CD4-positive, CD25-positive, alpha-beta regulatory T cell (primary cell): ENCODE measurements around the gene PLEK2. TPM values are rescaled to one million over a fixed set of nuclear protein-coding genes. Genes with fewer than 3 reads are reported as not detected.

Experiments used
- ATAC-seq, 2 donors: fragments of 150-1000 bp; cut with Tn5 transposase; one replicate each; pipeline ENCODE4 v1.10.0; 2021; ENCODE audit warnings: low read depth in 2 of 2, moderate number of reproducible peaks in 2 of 2, moderate library complexity in 1 of 2
- DNase-seq, 3 donors: peaks; one replicate each; pipeline versions ENCODE4 v3.0.0 to v3.0.0-alpha.2; 2012 to 2022; ENCODE audit warnings: mixed read lengths in 1 of 3
- H3K27ac ChIP-seq: one replicate; pipeline ENCODE4 v1.7.0; 2013; ENCODE audit warnings: mild to moderate bottlenecking, low read length; ENCODE audit not compliant: insufficient read depth, poor library complexity, severe bottlenecking
- H3K27me3 ChIP-seq: one replicate; pipeline ENCODE4 v1.7.0; 2013; ENCODE audit warnings: low read length; ENCODE audit not compliant: control insufficient read depth, insufficient read depth
- H3K36me3 ChIP-seq: one replicate; pipeline ENCODE4 v1.7.0; 2013; ENCODE audit warnings: mild to moderate bottlenecking, low read length, moderate library complexity; ENCODE audit not compliant: control insufficient read depth, insufficient read depth
- H3K4me1 ChIP-seq: 2 replicates; pipeline ENCODE4 v1.7.0; 2013; ENCODE audit warnings: mild to moderate bottlenecking, low read length; ENCODE audit not compliant: insufficient read depth, control insufficient read depth, poor library complexity, severe bottlenecking
- H3K4me3 ChIP-seq: one replicate; pipeline ENCODE4 v1.7.0; 2013; ENCODE audit warnings: low read depth, mild to moderate bottlenecking, low read length, moderate library complexity
- H3K9me3 ChIP-seq, 2 experiments: 1 replicate in 1 of 2; 2 replicates in 1 of 2; pipeline ENCODE4 v1.7.0; 2013; ENCODE audit warnings: low read length in 2 of 2, mild to moderate bottlenecking in 1 of 2, moderate library complexity in 1 of 2; ENCODE audit not compliant: control insufficient read depth in 2 of 2
- H3K27ac Mint-ChIP-seq, 3 donors: one replicate each; pipeline ENCODE4 v1.8.0; 2020 to 2022; ENCODE audit warnings: mild to moderate bottlenecking in 3 of 3, mixed read lengths in 3 of 3, moderate library complexity in 2 of 3
- H3K27me3 Mint-ChIP-seq: one replicate; pipeline ENCODE4 v1.8.0; 2022; ENCODE audit warnings: mild to moderate bottlenecking, mixed read lengths
- H3K36me3 Mint-ChIP-seq: one replicate; pipeline ENCODE4 v1.8.0; 2020; ENCODE audit warnings: mixed read lengths
- H3K4me1 Mint-ChIP-seq, 4 donors: one replicate each; pipeline ENCODE4 v1.8.0; 2020 to 2022; ENCODE audit warnings: mixed read lengths in 4 of 4, mild to moderate bottlenecking in 1 of 4
- H3K4me3 Mint-ChIP-seq, 4 donors: one replicate each; pipeline ENCODE4 v1.8.0; 2020 to 2022; ENCODE audit warnings: mild to moderate bottlenecking in 4 of 4, mixed read lengths in 4 of 4, moderate library complexity in 3 of 4
- H3K9me3 Mint-ChIP-seq, 7 donors: one replicate each; pipeline ENCODE4 v1.8.0; 2020 to 2022; ENCODE audit warnings: mixed read lengths in 7 of 7, mild to moderate bottlenecking in 3 of 7, moderate library complexity in 2 of 7
- polyA plus RNA-seq, 4 donors: library from polyadenylated mRNA; unstranded; fragments of 300-500 nt; fragmentation: Illumina TruSeq; gene quantifications; one replicate each; pipeline ENCODE4 v1.2.3, GENCODE V29; 2021
- total RNA-seq: library from RNA; stranded (reverse); gene quantifications from one replicate; pipeline ENCODE4 v1.2.3, GENCODE V29; 2022

PLEK2 gene
- total and polyA plus RNA-seq, 5 donors from 2014 or later = 0.56 TPM; not detected in 4

- H3K9me3 Mint-ChIP-seq = no peaks in the 10 kb centered on the region
- DNase-seq (no peak), ATAC-seq (no peak)
- no peak overlapping the region for H3K4me3 Mint-ChIP-seq
- peaks cover 39% of the 10 kb centered on the region for H3K36me3 Mint-ChIP-seq
- H3K4me1 ChIP-seq = no peaks in the 10 kb centered on the region
- H3K27ac ChIP-seq = no peak overlapping the region
- peaks cover 39% of the 10 kb centered on the region for H3K36me3 ChIP-seq
- no peaks in the 10 kb centered on the region for H3K27me3 Mint-ChIP-seq
- H3K4me1 Mint-ChIP-seq = peaks cover 0 to 6% (median under 1%) of the 10 kb centered on the region in 4 donors
- no peaks in the 10 kb centered on the region for H3K27me3 ChIP-seq
- no peaks in the 10 kb centered on the region for H3K9me3 ChIP-seq
- H3K27ac Mint-ChIP-seq = peak overlapping the region in 1 of 3 donors; percentile 59
- H3K4me3 ChIP-seq = no peak overlapping the region
Measured at GRCh38 chr14:67387195-67387594, 24.8 kb downstream of the PLEK2 start.

- H3K4me3 ChIP-seq = no peak overlapping the region
- peak overlapping the region in 2 of 3 donors; percentile 16 to 49 for H3K27ac Mint-ChIP-seq
Measured at GRCh38 chr14:67385618-67386017, 26.3 kb downstream of the PLEK2 start.

GRCh38 chr14:67385120-67385519 is 26.8 kb downstream of the PLEK2 start:
- Histone ChIP-seq H3K4me3 (no peak overlapping the region), H3K9me3 (no peaks in the 10 kb centered on the region), H3K27ac (no peak overlapping the region), H3K27me3 (no peaks in the 10 kb centered on the region), H3K4me1 (no peaks in the 10 kb centered on the region), H3K36me3 (peaks cover 58% of the 10 kb centered on the region)
- ATAC-seq (no peak), DNase-seq (no peak)
- Mint-ChIP-seq H3K4me3 (no peak overlapping the region), H3K27ac (peak overlapping the region in 1 of 3 donors; percentile 16), H3K36me3 (peaks cover 56% of the 10 kb centered on the region), H3K27me3 (no peaks in the 10 kb centered on the region), H3K9me3 (no peaks in the 10 kb centered on the region), H3K4me1 (peaks cover 0 to 2% (median 0%) of the 10 kb centered on the region in 4 donors)

More at GRCh38 chr14:67385618-67386017, 26.3 kb downstream of the PLEK2 start:
- ATAC-seq = no peak
- Histone ChIP-seq H3K27me3 (no peaks in the 10 kb centered on the region), H3K9me3 (no peaks in the 10 kb centered on the region), H3K36me3 (peaks cover 55% of the 10 kb centered on the region), H3K4me1 (no peaks in the 10 kb centered on the region), H3K27ac (no peak overlapping the region)
- no peaks in the 10 kb centered on the region for H3K27me3 Mint-ChIP-seq
- peaks cover 52% of the 10 kb centered on the region for H3K36me3 Mint-ChIP-seq
- DNase-seq = no peak
- H3K4me1 Mint-ChIP-seq = peaks cover 0 to 2% (median under 1%) of the 10 kb centered on the region in 4 donors
- H3K9me3 Mint-ChIP-seq = no peaks in the 10 kb centered on the region
- H3K4me3 Mint-ChIP-seq = no peak overlapping the region

- no peak for DNase-seq
- no peaks in the 10 kb centered on the region for H3K9me3 Mint-ChIP-seq
- Histone ChIP-seq H3K9me3 (no peaks in the 10 kb centered on the region), H3K4me3 (no peak overlapping the region), H3K4me1 (no peaks in the 10 kb centered on the region), H3K27me3 (no peaks in the 10 kb centered on the region), H3K27ac (no peak overlapping the region), H3K36me3 (peaks cover 93% of the 10 kb centered on the region)
- H3K36me3 Mint-ChIP-seq = peaks cover 68% of the 10 kb centered on the region
- peaks cover 14 to 27% (median 21%) of the 10 kb centered on the region in 4 donors for H3K4me1 Mint-ChIP-seq
- H3K27ac Mint-ChIP-seq = peak overlapping the region in 1 of 3 donors; percentile 42
- no peak overlapping the region for H3K4me3 Mint-ChIP-seq
- no peaks in the 10 kb centered on the region for H3K27me3 Mint-ChIP-seq
- no peak for ATAC-seq
Measured at GRCh38 chr14:67377916-67378315, 34.0 kb downstream of the PLEK2 start.

- H3K36me3 ChIP-seq = peaks cover 89% of the 10 kb centered on the region
- no peak for ATAC-seq
- Mint-ChIP-seq H3K27me3 (no peaks in the 10 kb centered on the region), H3K27ac (peak overlapping the region; percentile 39 to 49 (median 45)), H3K4me1 (peaks cover 32 to 46% (median 37%) of the 10 kb centered on the region in 4 donors), H3K36me3 (peaks cover 43% of the 10 kb centered on the region), H3K9me3 (no peaks in the 10 kb centered on the region), H3K4me3 (no peak overlapping the region)
- no peaks in the 10 kb centered on the region for H3K4me1 ChIP-seq
- H3K27ac ChIP-seq = no peak overlapping the region
- H3K4me3 ChIP-seq = no peak overlapping the region
- DNase-seq = peak in 1 of 3 donors; percentile 16
- no peaks in the 10 kb centered on the region for H3K27me3 ChIP-seq
- H3K9me3 ChIP-seq = no peaks in the 10 kb centered on the region
Measured at GRCh38 chr14:67373347-67373746, 38.6 kb downstream of the PLEK2 start.

- no peaks in the 10 kb centered on the region for H3K27me3 Mint-ChIP-seq
- Histone ChIP-seq H3K4me1 (peaks cover 4% of the 10 kb centered on the region), H3K36me3 (peaks cover 88% of the 10 kb centered on the region), H3K27me3 (no peaks in the 10 kb centered on the region), H3K9me3 (no peaks in the 10 kb centered on the region), H3K27ac (no peak overlapping the region), H3K4me3 (no peak overlapping the region)
- H3K9me3 Mint-ChIP-seq = no peaks in the 10 kb centered on the region
- H3K4me3 Mint-ChIP-seq = peak overlapping the region in 1 of 4 donors; percentile 37
- peaks cover 32 to 50% (median 37%) of the 10 kb centered on the region in 4 donors for H3K4me1 Mint-ChIP-seq
- no peak for DNase-seq
- H3K36me3 Mint-ChIP-seq = peaks cover 42% of the 10 kb centered on the region
- H3K27ac Mint-ChIP-seq = peak overlapping the region in 2 of 3 donors; percentile 22 to 64
- ATAC-seq = no peak
Measured at GRCh38 chr14:67372833-67373232, 39.1 kb downstream of the PLEK2 start.

- Mint-ChIP-seq H3K9me3 (no peaks in the 10 kb centered on the region), H3K27ac (peak overlapping the region in 2 of 3 donors; percentile 72 to 81), H3K4me1 (peaks cover 26 to 57% (median 38%) of the 10 kb centered on the region in 4 donors), H3K27me3 (no peaks in the 10 kb centered on the region), H3K4me3 (no peak overlapping the region), H3K36me3 (peaks cover 35% of the 10 kb centered on the region)
- Histone ChIP-seq H3K27me3 (no peaks in the 10 kb centered on the region), H3K4me1 (peaks cover 5% of the 10 kb centered on the region), H3K36me3 (peaks cover 83% of the 10 kb centered on the region), H3K27ac (no peak overlapping the region), H3K4me3 (no peak overlapping the region), H3K9me3 (no peaks in the 10 kb centered on the region)
- no peak for ATAC-seq
- no peak for DNase-seq
Measured at GRCh38 chr14:67371247-67372148, 40.5 kb downstream of the PLEK2 start.
